GM12878 (cell line): ENCODE data around the gene WASHC2C. TPM values are rescaled to one million over a fixed set of nuclear protein-coding genes. Genes with fewer than 3 reads are reported as not detected.
A peak's percentile ranks its signal among the peaks of the same experiment; 100 is the strongest.
"Not testable (repeated sequence)": the region's sequence is repeated elsewhere in the genome, so short reads cannot be mapped to it uniquely, and the experiment has no call there.

Experiments
- ATAC-seq: fragments of 200-7000 bp; cut with Tn5 transposase; 3 replicates; pipeline ENCODE4 v1.9.1; 2020; ENCODE audit warnings: mild to moderate bottlenecking, moderate library complexity
- BruUV-seq: library from RNA; stranded (reverse); fragments of 400-500 nt; replicated peaks from 2 replicates; lab custom pipeline; 2021; lab: Mats Ljungman, UMichigan
- CTCF ChIA-PET: fragments of 300-600 bp; sonication (Branson Sonifier 250); formaldehyde crosslinking; extraction: SDS; loops from one replicate; lab custom pipeline; 2021; ENCODE audit warnings: inconsistent platforms; lab: Yijun Ruan, JAX
- POLR2A ChIA-PET: fragments of 350-600 bp; formaldehyde crosslinking; extraction: SDS; loops from one replicate; lab custom pipeline; 2021; ENCODE audit warnings: inconsistent platforms; lab: Charles Lee
- RAD21 ChIA-PET: fragments of 300-600 bp; sonication (Branson Sonifier 250); formaldehyde crosslinking; loops from one replicate; lab custom pipeline; 2023; ENCODE audit warnings: antibody characterized with exemption; ENCODE audit not compliant: unreplicated experiment; lab: Charles Lee
- SMC1A ChIA-PET: fragments of 300-600 bp; sonication (Branson Sonifier 250); formaldehyde crosslinking; loops from one replicate; lab custom pipeline; 2023; ENCODE audit not compliant: unreplicated experiment, uncharacterized antibody; lab: Charles Lee
- DNase-seq: peaks from one replicate; pipeline ENCODE4 v3.0.0-alpha.2; 2011; ENCODE audit warnings: low read depth, low spot score
- FAIRE-seq: peaks from 3 replicates; lab custom pipeline; 2011; peaks lifted over from hg19 to GRCh38; lab: Jason Lieb, UNC
- H2AFZ ChIP-seq: 2 replicates; pipeline ENCODE4 v1.6.0; 2011; ENCODE audit warnings: low read depth, low read length, control low read depth; ENCODE audit not compliant: control insufficient read depth
- H3K27ac ChIP-seq: 2 replicates; pipeline ENCODE4 v1.5.1; 2011; ENCODE audit warnings: control low read depth; ENCODE audit not compliant: control insufficient read depth, insufficient read depth
- H3K27me3 ChIP-seq, 2 experiments: replicated peaks in 1 of 2; 2 replicates each; pipeline versions ENCODE4 v1.6.0 to v1.6.1; 2011; ENCODE audit warnings: low read length in 1 of 2; ENCODE audit not compliant: control insufficient read depth in 2 of 2, insufficient read depth in 2 of 2
- H3K36me3 ChIP-seq, 2 experiments: 2 replicates each; pipeline ENCODE4 v1.5.1; 2011; ENCODE audit warnings: low read length in 1 of 2; ENCODE audit not compliant: control insufficient read depth in 2 of 2, insufficient read depth in 2 of 2
- H3K4me1 ChIP-seq: 2 replicates; pipeline ENCODE4 v1.6.1; 2011; ENCODE audit warnings: mild to moderate bottlenecking, low read length, moderate library complexity, mixed read lengths; ENCODE audit not compliant: control insufficient read depth, insufficient read depth
- H3K4me2 ChIP-seq: 2 replicates; pipeline ENCODE4 v1.6.0; 2011; ENCODE audit warnings: control low read depth; ENCODE audit not compliant: control insufficient read depth, insufficient read depth
- H3K4me3 ChIP-seq: fragments of 200-600 bp; sonication (generic); 2 replicates; pipeline ENCODE4 v1.5.1; 2016
- H3K79me2 ChIP-seq: 2 replicates; pipeline ENCODE4 v1.6.0; 2011; ENCODE audit warnings: low read length; ENCODE audit not compliant: control insufficient read depth, insufficient read depth
- H3K9ac ChIP-seq: 2 replicates; pipeline ENCODE4 v1.8.0; 2011; ENCODE audit warnings: low read length, control low read depth, mixed read lengths; ENCODE audit not compliant: control insufficient read depth, insufficient read depth
- H3K9me3 ChIP-seq: replicated peaks from 3 replicates; pipeline ENCODE4 v1.5.1; 2011; ENCODE audit warnings: mild to moderate bottlenecking, low read length; ENCODE audit not compliant: control insufficient read depth, insufficient read depth
- H4K20me1 ChIP-seq: 2 replicates; pipeline ENCODE4 v1.6.0; 2011; ENCODE audit not compliant: control insufficient read depth, insufficient read depth
- ATF7 ChIP-seq: fragments of 450-650 bp; IDR thresholded peaks from 2 replicates; pipeline ENCODE4 v1.6.1; 2016; ENCODE audit warnings: low read depth, mild to moderate bottlenecking
- BHLHE40 ChIP-seq, 2 experiments: fragments of 450-650 bp in 1 of 2; IDR thresholded peaks; 2 replicates each; pipeline ENCODE4 v1.6.1; 2011 to 2017; ENCODE audit warnings: low read depth in 2 of 2, borderline replicate concordance in 1 of 2, improper control_type of control experiment in 1 of 2, low read length in 1 of 2, mild to moderate bottlenecking in 1 of 2
- FOXK2 ChIP-seq: fragments of 450-650 bp; IDR thresholded peaks from 2 replicates; pipeline ENCODE4 v1.6.1; 2017; ENCODE audit warnings: mild to moderate bottlenecking, moderate library complexity
- MEF2B ChIP-seq: fragments of 450-650 bp; IDR thresholded peaks from 2 replicates; pipeline ENCODE4 v1.6.1; 2018; ENCODE audit warnings: mild to moderate bottlenecking, moderate library complexity; ENCODE audit not compliant: partially characterized antibody, poor library complexity, severe bottlenecking
- MTA2 ChIP-seq: fragments of 450-650 bp; IDR thresholded peaks from 2 replicates; pipeline ENCODE4 v1.6.1; 2016; ENCODE audit warnings: low read depth, mild to moderate bottlenecking, moderate library complexity
- RAD51 ChIP-seq: fragments of 450-650 bp; IDR thresholded peaks from 2 replicates; pipeline ENCODE4 v1.6.1; 2016; ENCODE audit warnings: moderate library complexity, mild to moderate bottlenecking, inconsistent platforms
- RELA ChIP-seq: fragments of 450-650 bp; IDR thresholded peaks from 2 replicates; pipeline ENCODE4 v1.8.0; 2014; ENCODE audit warnings: borderline replicate concordance; ENCODE audit not compliant: partially characterized antibody
- ZNF384 ChIP-seq: IDR thresholded peaks from 2 replicates; pipeline ENCODE4 v1.6.1; 2012; ENCODE audit warnings: low read depth, mild to moderate bottlenecking, low read length, improper control_type of control experiment, borderline replicate concordance
- WGBS: methylation state at CpG from one replicate; pipeline ENCODE4 v1.1.6; 2016; ENCODE audit warnings: low lambda C conversion rate; ENCODE audit not compliant: insufficient replicate concordance, insufficient coverage; ENCODE audit errors: missing lambda C conversion rate; 5-methylcytosine and 5-hydroxymethylcytosine counted together
- in situ Hi-C: fragments of 300-500 bp; cut with MboI; formaldehyde crosslinking; loops from 9 replicates; pipeline ENCODE4 v1.14.3; 2018; ENCODE audit warnings: mixed read lengths
- intact Hi-C: fragments of 100-400 bp; cut with micrococcal nuclease; formaldehyde crosslinking; loops from one replicate; pipeline ENCODE4 v1.14.2; 2022; ENCODE audit not compliant: unreplicated experiment
- polyA plus RNA-seq, 11 experiments: library from polyadenylated mRNA; depleted of rRNA in 4 of 11; unstranded in 6 of 11; stranded (reverse) in 5 of 11; fragments of >200 nt; fragmentation: Nextera tagmentation in 4 of 11; fragmentation: Illumina TruSeq in 1 of 11; extraction: Ambion mirVana in 4 of 11; extraction: Trizol in 1 of 11; gene quantifications; 1 replicate in 1 of 11; 2 replicates in 10 of 11; pipeline versions ENCODE4 v1.2.1 to v1.2.3, GENCODE V29; 2011 to 2016; ENCODE audit warnings: inconsistent platforms in 2 of 11, missing spikeins in 2 of 11, low read depth in 1 of 11
- total RNA-seq, 4 experiments: library from RNA; depleted of rRNA in 3 of 4; stranded (reverse); fragments of >200 nt in 3 of 4; fragmentation: Illumina TruSeq in 1 of 4; extraction: Trizol in 1 of 4; gene quantifications; 2 replicates each; pipeline versions ENCODE4 v1.2.1 to v1.2.3, GENCODE V29; 2013 to 2021
- TF ChIP-seq, protein P1 (sequence below): fragments of 450-650 bp; IDR thresholded peaks from 2 replicates; pipeline ENCODE4 v1.6.1; 2017; ENCODE audit warnings: low read depth, mild to moderate bottlenecking, moderate library complexity

WASHC2C gene
- total and polyA plus RNA-seq, 10 of the 15 experiments (the other 5 are each of a cell fraction or from before 2014, with no cell fraction given): 3.3 to 30.6 (median 22.9) TPM

DNA sequence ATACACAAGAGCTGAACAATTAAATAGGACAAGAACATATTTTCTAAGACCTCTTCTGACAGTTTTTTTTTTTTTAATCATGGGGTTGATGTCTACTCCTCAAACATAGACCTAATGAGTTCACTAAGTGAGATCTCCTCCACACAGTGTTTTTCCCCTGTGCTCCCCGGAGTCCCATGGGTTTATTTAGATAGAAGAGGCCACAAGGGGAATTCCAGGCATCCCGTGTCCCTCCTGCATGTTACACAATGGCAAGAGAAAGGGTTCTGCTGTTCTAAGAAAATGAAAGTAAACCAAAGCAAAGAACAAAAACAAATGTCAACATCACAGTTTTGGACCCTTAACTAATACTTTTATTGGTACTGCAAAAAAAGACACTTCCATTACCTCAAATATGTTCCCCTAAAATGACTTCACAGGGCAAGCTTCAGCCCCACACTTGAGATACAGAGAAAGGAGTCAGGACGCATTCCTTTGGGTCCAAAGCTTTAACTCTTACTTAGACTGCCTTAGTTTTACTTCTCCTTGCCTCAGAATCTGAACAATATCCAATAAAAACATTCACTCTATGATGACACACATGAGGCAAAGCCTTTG lies 16.8 kb upstream of the WASHC2C start:
- H3K27me3 ChIP-seq, H3K36me3 ChIP-seq, H3K9me3 ChIP-seq, DNase-seq, H3K4me1 ChIP-seq, H3K4me3 ChIP-seq, H3K79me2 ChIP-seq, in situ Hi-C loops, H3K9ac ChIP-seq, BruUV-seq, H4K20me1 ChIP-seq, FAIRE-seq, intact Hi-C loops: not testable (repeated sequence)
- CTCF ChIA-PET: interaction anchor here (0.6 kb wide), 1 partner anchor 464 kb away, joined by 3 read pairs; no protein-coding TSS in a partner anchor
- whole genome bisulfite sequencing: 37% methylated on average over 1 of the region's 3 CpGs
- H2AFZ ChIP-seq: peak overlapping the region; percentile 63; the same call in 1 of the 2 replicates
- SMC1A ChIA-PET: interaction anchor here (0.6 to 0.7 kb wide), 3 partner anchors 82 to 251 kb away, joined by 3 to 4 read pairs (median 3); no protein-coding TSS in a partner anchor
- peak; percentile 77 for TF ChIP-seq MEF2B
- TF ChIP-seq MTA2: peak; percentile 37; the same call in 1 of the 2 replicates
- TF ChIP-seq ATF7: peak; percentile 43
- TF ChIP-seq RAD51: peak; percentile 42; the same call in 1 of the 2 replicates
- TF ChIP-seq, protein P1, sequence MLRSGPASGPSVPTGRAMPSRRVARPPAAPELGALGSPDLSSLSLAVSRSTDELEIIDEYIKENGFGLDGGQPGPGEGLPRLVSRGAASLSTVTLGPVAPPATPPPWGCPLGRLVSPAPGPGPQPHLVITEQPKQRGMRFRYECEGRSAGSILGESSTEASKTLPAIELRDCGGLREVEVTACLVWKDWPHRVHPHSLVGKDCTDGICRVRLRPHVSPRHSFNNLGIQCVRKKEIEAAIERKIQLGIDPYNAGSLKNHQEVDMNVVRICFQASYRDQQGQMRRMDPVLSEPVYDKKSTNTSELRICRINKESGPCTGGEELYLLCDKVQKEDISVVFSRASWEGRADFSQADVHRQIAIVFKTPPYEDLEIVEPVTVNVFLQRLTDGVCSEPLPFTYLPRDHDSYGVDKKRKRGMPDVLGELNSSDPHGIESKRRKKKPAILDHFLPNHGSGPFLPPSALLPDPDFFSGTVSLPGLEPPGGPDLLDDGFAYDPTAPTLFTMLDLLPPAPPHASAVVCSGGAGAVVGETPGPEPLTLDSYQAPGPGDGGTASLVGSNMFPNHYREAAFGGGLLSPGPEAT: peak; percentile 92
- peak; percentile 39; the same call in 1 of the 2 replicates for TF ChIP-seq ZNF384
- TF ChIP-seq FOXK2: peak; percentile 33; the same call in 1 of the 2 replicates
- peak; percentile 81 for TF ChIP-seq RELA
- TF ChIP-seq BHLHE40 (IDR thresholded peaks at IDR 0.05; ENCODE audit: borderline replicate concordance in 1 of 2, low read depth in 2 of 2, low read length in 1 of 2): peak in 1 of 2 experiments; percentile 6; a peak in 1 of 4 replicates
- H3K4me2 ChIP-seq: 0 out of 2 replicates have a peak overlapping the region, but pooled peaks have one; percentile 13
- POLR2A ChIA-PET: interaction anchor here (0.6 kb wide), 1 partner anchor 115 kb away, joined by 3 read pairs; no protein-coding TSS in a partner anchor
- peak overlapping the region; percentile 68 for H3K27ac ChIP-seq
- peak; percentile 97 for ATAC-seq
- RAD21 ChIA-PET: interaction anchor here (1.1 kb wide), 1 partner anchor 38 kb away, joined by 8 read pairs; the partner anchor contains the start of gene ZFAND4

DNA sequence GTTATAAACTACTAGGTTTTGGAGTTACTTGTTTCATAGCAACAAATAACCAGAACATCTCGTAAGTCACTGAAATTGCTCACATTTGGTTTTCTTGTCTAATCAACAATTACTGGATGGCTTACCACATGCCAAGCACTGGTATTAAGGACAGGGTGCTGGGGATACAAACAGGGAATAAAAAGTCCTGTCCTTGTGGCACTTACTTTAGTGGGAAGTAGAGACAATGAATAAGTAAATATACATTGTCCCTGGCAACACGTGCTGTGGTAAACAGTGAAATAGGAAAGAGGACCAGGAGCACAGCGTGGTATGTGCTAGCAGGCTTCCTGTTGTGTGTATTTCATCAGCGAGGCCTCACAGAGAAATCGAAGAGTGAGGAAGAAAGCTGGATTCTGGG lies 15.8 kb upstream of the WASHC2C start:
- FAIRE-seq, BruUV-seq, H4K20me1 ChIP-seq, POLR2A ChIA-PET, H3K4me2 ChIP-seq, H3K36me3 ChIP-seq, H2AFZ ChIP-seq, RAD21 ChIA-PET, CTCF ChIA-PET, H3K9me3 ChIP-seq, SMC1A ChIA-PET, H3K27ac ChIP-seq, intact Hi-C loops, in situ Hi-C loops, H3K9ac ChIP-seq, ATAC-seq, H3K27me3 ChIP-seq, H3K4me1 ChIP-seq, H3K79me2 ChIP-seq, DNase-seq, H3K4me3 ChIP-seq: not testable (repeated sequence)
- WGBS: 99% methylated on average over 3 of the region's 5 CpGs
